COLO668 (cell line): ENCODE measurements around the gene HHAT.
A peak's percentile ranks its signal among the peaks of the same experiment; 100 is the strongest.
"Not testable (repeated sequence)": the region's sequence is repeated elsewhere in the genome, so short reads cannot be mapped to it uniquely, and the experiment has no call there.

ENCODE experiments used
- DNase-seq: peaks from one replicate; lab custom pipeline; 2025; ENCODE audit not compliant: unreplicated experiment; lab: John Stamatoyannopoulos, UW

The HHAT gene

DNA sequence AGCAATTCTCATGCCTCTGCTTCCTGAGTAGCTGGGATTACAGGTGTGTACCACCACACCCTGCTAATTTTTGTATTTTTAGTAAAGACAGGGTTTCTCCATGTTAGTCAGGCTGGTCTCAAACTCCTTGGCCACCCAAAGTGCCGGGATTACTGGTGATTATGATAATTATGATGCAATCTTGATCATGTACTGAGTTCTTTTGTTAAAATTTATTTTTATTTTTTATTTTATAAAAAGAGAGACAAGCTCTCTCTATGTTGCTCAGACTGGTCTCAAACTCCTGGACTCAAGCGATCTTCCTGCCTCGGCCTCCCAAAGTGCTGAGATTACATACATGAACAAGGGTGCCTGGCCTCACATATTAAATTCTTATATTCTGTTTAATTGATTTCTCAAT lies 25.6 kb downstream of the HHAT start:
- DNase-seq = not testable (repeated sequence)

DNA sequence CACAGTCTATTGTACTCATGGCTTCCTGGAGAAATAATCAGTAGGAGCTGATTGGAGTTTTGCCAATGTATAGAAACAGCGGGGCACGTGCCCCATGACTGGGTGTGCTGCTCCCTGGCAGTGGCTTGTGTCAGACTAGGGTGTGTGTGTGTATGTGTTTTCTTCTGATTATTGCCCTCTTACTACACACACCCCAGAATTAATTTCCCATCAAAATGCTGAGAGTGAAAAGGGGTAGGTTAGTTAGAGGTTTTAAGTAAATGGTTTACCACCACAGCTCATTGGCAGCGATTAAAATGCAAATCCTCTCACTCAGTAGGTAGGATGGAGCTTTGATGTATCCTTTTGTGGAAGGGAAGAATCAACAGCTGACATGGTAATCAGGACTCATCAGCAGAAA lies 29.9 kb downstream of the HHAT start:
- DNase-seq = no peak

DNA sequence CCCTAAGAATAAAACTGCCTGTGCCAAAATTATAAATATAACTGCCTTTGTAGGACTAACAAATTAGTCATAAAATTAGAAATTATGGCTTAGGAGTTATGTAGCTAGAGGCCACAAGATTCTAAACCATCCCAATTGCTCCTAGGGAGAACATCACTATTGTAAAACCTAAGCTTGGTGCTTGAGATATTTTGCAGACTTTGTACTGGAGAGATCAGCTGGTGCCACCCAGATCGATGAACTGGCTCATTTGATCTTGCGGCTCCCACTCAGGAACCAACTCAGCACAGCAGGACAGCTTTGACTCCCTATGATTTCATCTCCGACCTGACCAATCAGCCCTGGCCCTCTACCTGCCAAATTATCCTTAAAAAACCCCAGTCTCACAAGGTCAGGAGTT lies 30.6 kb downstream of the HHAT start:
- DNase-seq = no peak

DNA sequence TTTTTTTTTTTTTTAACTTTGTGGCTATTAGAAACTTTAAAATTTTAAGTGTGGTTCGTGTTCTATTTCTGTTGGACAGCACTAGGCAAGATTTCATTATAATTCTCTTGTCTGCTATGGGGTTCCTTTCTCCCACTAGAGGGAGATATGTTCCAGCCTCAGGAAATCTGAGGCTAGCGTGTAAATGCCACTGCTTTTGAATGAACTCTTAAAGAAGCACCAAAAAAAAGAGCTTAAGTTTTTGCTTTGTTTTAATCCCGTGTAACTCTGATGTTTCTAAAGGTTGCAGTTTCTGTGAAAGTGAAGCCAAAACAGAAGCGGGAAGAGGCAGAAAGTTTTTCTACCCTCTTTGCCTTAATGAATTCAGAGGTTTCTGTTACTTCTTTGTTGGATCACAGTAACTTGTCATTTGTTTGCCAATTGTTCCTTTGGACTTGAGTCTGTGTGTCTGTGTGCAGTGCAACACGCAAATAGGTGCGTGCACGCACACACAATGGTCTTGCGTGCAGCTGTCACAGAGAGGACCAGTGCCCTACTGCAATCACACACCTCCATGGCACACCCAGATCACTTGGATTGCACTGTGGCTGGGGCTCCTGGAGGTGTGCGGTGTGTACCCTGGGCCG lies 32.3 kb downstream of the HHAT start:
- no peak for DNase-seq

DNA sequence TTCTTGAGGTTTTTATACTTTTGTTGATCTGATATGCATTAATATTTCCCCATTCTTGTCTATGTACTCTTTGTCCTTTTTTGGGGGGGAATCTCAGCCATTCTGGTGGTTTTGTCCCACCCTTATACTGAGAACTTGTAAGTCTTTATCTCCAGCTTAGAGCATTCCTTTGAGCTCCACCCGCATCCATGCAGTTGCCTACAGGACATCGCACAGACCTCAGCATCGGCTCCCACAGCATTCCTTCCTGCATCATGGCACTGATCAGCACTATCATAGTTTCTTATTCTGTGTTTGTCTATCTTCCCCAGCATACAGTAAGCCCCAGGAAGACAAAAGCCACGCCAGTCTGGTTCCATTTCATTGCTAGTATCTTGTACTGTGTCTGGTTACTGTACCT lies 33.0 kb downstream of the HHAT start:
- no peak for DNase-seq

DNA sequence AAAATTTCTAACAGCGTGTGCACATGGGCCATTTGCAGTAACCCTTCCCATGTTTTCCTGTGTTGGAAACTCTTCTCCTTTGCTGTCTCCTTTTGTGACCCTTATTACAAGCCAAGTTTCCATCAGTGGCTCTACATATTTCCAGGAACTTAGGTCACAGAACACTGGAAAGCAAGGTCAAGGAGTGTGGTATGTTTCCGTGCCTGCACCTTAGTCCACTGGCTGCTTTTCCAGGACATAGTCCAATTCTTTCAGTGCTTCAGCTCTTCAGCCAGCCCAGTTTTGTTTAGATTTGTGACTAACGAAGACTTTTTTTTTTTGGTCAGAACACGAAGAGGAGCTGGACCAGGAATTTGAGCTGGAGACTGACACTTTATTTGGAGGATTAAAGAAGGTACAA lies 33.8 kb downstream of the HHAT start:
- no peak for DNase-seq

DNA sequence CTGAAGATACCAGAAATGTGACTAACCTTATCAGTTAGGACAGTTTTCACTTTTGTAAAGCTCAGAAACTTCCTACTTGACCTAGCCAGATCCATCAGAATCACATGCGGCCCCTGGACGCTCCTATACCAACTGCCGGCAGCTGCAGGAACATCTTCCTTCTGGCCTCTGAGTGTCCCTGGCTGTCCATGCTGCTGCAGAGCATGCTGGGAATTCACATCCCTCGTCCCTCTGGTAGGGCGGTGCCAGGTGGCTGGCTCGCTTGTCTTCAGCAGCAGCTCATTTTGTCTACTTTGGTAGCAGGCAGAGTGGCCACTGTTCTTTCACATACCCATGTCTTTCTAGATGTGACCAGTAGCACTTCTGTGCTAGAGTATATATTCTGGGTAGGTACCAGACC lies 34.4 kb downstream of the HHAT start:
- DNase-seq = no peak

DNA sequence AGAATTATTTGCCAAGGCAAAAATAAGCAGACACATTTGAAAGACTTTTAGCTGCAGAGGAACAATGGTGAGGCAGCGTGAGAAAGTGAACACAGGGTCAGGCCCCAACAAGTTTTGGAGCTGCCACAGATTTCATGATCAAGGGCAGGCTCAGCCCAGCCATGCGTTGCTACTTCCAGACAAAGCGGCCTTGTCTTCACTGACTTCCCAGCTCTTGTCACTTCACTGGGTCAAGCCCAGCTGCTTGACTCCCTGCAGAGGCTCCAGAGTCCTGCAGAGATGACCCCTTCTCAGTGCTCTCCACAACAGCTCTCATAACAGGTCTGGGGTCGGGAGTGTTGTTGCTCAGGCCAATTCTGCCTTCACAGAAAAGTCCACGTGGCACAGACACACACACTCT lies 35.8 kb downstream of the HHAT start:
- no peak for DNase-seq

DNA sequence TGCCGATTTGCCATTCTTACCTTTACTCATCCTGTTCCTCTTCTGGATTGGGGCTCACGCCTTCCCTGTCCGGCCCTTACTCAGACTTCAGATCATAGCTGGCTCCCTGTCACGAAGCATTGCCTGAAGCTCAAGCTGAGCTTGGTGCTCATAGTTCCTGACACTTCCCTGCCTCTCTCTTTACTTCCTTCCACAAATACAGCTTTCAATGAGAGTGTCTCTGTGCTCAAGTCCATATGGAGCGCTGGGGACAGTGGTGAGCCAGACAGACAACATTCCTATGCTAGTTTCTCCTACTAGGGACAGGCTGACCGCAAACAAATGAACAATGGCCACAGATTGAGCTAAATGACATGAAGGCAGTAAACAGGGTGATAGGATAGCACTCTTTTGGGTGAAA lies 38.1 kb downstream of the HHAT start:
- no peak for DNase-seq

DNA sequence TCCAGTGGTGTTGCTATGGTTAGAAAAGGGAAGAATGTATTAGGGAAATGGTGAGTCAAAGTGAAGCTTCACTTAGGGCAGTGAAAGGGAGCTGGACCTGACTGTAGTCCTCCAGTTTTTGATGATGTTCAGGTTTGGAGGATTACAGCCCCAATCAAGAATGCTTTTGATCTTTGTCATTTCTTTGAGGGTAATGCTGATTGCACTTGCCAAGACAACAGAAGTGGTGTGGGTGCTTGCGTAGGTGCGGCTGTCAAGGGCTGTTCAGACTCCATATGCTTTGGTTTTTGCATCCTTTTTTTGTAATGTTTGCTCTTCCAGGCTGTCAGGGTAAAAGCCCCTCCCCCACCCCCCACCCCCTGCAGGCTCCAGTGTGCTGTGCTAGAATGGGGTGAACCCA lies 38.9 kb downstream of the HHAT start:
- no peak for DNase-seq

DNA sequence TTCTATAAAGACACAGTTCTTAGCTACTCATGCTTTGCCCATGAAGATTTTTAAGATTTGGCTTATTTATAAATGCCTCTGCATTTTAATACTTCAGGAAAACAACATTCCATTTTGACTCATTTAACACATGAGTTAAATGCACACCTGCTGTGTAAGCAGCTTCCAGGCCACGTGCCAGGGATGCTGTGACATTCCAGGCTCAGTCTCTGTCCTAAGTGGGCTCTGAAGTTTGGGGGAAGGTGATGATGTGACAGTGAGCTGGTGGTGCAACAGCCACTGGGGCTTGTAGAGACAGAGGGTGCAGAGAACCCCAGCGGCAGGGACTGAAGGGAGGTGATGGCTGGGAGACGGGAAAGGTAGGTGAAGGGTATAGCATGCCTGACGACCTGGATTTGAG lies 40.7 kb downstream of the HHAT start:
- no peak for DNase-seq

DNA sequence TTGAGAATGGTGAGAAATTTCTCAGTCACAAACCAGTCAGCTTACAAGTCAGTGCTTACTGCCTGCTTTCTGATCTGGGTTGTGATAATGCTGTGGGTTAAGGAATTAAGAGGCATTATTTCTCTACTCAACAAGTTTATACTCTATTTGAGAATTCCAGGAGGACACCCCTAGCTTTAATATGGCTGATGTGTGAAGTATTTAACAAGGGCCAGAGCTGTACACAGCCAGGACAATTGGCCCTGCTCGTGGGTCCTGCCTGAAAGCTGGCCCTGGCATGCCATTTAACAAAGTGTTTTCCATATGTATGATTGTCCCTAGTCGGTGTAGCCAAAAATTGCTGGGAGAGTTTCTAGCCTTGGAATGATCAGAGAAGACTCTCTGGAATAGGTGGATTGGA lies 43.2 kb downstream of the HHAT start:
- no peak for DNase-seq

DNA sequence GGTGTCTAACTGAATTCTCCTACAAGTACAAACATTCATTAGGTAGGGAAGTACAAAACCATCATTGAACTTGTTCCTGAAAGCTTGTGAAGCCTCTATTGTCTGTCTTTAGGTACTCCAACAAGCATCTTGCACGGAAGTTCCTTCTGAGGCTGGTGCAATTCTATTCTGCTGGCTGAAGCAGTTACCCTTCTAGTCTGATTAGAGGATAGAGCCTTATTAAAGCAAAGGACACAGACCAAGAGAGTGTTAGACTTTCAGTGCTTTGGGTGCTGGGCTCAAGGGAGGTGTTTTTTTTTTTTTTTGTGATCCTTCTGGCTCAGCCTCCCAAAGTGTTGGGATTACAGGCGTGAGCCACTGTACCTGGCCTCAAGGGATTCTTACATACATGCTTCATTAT lies 43.8 kb downstream of the HHAT start:
- no peak for DNase-seq

DNA sequence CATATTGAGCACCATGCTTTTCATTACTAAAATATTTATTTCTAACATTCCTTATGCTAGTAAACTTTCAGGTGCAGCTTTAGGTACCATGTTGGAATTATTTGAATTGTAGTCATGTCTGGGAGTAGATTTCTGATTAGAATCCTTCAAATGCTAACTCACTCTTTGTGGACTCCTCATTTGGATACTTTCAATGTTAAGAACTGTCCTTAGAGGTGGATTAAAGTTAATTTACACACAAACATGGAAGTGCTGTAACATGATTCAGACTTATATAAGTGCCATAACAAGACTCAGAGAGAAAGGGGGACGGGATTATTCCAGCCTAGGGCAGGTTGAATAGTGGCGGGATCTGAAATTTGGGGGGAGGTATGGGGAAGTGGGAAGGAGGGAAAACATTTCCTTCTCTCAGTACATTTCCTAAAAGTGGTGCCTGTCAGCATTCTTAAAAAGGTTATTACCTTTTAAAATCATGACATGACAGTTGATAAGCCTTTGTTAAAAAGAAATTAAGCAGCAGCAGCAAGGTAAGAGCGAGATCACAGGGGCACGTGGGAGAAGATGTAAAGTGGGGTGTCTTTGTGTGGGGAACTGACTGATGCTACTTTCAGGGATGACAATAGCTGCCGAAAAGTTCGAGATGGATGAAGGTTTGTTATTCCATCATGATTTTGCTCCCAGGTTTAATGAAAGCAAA lies 44.4 kb downstream of the HHAT start:
- no peak for DNase-seq

DNA sequence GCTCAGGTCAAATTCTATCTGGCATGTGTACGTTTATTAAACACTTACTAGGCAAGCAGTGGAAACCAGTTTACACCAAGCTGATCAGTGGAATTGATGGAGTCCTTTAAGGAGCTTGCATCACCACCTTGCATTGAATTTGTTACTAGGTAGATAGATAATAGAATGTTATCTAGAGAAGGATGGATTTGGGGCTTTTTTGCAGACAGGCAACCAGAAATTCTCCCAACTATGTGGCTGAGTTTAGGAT lies 44.9 kb downstream of the HHAT start:
- DNase-seq = no peak

DNA sequence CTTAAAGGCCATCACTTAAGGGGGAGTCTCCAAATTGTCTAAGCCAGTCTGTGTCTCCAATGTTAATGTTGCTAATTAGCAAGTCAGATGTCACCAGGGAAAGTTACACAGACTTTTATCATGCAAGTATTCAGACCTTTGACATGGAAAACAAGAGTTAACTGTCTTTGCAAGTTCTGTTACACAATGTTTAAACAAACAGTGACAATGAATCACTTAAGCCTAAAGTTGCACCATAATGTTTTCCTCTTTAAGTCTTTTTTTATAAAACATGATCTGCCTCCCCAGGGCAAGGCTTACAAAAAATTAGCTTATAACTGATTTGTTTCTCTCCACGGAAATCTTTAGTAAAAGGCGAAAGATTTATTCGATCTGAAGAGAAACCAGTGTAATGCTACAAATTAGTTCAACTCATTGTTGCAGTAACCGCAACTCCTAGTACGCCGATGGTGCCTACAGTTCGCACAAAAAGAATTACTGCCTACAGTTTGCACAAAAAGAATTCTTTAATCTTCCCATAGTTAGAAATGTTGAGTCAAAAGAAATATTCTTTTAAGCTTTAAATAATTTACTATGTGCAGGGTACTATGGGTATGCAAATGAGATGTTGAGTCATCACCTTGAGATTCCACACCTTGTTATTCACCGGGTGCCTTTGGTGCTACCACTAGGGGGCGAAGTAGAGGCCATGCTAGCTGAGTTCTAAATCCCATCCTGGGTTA lies 45.3 kb downstream of the HHAT start:
- peak; percentile 43 for DNase-seq

DNA sequence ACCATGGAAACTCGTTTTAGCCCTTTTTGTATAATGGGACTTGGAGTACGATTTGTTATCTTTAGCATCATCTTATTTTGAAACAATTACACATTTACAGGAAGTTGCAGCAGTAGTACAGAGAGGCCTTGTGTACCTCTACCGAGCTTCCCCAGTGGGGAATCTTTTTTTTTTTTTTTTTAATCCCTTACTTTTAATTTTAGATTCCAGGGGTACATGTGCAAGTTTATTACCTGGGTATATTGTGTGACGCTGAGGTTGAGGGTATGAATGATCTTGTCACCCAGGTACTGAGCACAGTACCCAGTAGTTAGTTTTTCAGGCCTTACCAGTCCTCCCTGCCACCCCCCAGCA lies 45.9 kb downstream of the HHAT start:
- DNase-seq = no peak

DNA sequence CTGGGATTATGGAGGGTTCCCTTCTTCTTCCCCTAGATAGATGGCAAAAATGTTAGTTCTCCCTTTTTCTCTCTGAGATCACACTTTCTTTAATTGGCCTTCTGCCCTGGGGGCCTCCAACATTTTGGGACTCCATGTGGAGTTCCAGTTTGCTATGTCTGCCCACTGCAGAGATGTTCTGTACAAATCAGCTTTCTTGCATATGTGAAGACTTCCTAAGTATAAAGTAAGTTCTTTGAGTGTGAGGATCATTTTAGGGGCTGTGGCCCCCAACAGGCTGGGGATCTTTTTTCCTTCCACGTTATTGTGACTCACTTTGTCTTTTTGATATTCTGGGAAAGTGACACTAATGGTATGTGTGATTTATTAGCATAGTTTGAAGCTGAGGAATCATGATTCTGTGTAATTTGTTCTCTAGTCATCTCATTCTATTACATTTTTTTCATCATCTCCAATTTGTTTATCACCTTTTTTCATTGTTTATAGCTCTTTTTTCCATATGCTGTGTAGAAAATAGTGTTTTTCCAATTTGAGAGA lies 48.2 kb downstream of the HHAT start:
- DNase-seq = no peak

DNA sequence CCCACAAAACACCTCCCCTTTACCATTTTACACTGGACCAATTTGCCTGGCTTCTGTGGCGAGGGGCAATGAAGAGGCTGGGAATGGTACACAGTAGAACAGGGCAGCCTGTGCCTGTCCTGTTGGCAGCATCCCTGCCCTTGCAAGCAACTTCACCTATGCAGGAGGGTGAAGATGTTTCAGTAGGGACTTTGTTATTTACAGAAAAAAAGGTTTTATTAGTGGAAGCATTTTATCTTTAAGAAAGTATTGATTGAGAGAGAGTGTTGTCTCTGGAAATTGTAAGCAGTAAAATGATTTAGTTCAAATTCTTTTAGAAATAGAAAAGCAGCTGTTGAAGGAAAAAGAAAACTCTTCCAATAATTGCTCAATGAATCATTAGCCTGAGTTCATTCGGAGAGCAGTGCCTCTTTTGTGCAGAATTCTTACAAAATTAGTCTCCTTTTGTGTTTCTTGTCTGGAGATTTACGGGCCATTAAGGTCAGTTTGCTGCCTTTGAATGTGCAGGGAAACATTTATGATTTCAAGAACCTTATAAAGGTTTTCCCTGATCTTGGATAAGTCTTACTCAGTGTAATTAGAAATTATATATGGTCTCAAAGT lies 49.1 kb downstream of the HHAT start:
- no peak for DNase-seq

DNA sequence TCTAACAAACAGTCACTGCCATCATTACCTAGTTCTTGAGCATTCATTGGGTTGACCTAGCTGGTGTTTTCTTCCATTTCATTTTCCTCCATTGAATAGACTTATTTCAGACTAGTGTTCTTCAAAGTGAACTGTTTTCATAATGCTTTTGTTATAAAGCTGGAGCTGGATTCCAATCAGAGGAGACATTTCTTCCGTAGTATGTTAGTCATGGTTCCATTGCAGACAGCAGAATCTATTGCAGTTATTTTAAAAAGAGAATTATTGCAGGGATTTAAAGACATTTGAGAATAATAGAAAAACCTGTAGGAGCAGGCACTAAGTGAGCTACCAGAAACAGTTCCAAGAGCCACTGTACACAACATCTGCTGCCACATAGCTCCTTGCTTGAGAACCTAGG lies 50.0 kb downstream of the HHAT start:
- DNase-seq = no peak

DNA sequence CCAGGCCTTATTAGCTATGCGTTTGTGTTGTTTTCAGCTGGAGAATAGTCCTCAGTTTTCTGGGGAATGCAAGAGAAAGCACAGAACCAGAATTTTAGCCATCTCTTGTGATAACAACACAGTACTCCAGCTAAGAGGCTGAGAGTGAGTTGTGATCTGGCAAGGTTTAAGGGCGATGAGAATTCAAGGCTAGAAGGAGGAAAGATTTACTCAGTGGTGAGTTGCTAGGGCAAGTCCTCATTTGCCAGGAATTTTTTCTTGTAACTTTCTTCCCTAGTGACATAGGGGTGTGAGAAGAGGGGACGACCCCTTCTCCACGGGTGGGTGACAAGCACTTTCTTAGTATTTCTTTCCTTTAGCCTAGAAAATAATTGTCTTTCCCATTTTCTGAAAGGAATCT lies 53.2 kb downstream of the HHAT start:
- no peak for DNase-seq

DNA sequence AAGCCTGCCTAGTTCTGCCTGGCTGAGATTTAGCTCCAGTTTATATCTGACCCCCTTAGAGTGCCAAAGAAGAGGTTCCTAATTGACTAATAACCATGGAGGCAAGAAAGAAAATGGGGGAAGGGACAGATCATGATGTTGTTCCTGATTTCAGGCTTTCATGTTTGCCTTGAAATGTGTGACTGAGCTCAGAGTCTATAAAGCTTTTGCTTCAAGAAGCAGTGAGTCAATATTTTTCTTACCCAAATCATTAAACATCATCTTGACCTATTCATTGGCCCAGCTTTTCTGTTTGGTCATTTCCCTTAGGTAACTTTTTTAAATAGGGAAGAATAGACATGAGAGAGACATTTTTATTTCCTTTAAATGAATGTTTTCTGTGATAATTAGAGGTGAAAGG lies 55.9 kb downstream of the HHAT start:
- DNase-seq = no peak
